NCI-H1417 treated with DMSO at 0.1 percent for 48 hours (cell line): ENCODE data around the gene LHFPL6.

Experiments used
- DNase-seq: peaks from one replicate; lab custom pipeline; 2025; lab: John Stamatoyannopoulos, UW

The LHFPL6 gene

DNA sequence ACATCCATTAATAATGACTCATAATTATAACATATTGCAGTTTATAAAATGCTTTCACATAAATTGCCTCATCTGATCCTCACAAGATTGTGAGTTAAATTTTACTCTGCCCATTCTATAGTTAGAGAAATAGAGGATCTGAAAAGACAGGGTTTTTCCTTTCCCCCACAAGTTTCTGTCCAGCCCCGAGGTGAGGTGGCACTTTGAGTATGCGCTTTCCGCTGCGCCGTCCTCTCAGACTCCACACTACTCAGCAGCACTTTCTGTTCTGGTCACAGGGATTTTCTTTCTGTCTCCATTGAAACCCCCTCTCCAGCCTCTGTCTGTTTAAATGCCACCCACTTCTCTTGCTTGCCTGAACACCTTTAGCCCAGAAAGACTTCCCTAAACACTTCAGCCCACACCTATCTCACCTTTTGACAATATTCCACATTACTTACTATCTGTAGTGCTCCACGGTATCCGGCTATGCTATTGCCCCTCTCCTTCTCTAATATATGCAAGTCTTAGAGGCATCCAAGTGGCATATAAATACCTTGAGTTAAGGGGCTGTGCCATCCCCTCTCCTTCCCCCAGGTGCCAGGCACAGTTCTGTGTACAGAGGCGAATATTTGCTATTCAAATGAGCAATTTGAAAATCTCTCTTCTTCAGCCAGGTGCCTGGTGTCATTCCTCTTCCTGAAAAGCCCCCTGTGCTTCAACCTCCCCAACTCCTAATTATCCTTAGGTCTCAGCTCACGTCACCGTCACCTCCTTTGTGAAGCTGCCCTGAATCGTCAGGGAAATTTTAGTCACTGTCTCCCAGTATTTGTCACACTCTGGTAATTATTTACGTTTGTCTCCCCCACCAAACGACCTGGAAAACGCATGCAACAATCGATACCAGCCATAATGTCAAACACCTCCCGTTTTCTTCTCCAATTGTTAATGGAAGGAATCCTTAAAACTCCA lies 296.1 kb downstream of the LHFPL6 start:
- DNase-seq = no peak

DNA sequence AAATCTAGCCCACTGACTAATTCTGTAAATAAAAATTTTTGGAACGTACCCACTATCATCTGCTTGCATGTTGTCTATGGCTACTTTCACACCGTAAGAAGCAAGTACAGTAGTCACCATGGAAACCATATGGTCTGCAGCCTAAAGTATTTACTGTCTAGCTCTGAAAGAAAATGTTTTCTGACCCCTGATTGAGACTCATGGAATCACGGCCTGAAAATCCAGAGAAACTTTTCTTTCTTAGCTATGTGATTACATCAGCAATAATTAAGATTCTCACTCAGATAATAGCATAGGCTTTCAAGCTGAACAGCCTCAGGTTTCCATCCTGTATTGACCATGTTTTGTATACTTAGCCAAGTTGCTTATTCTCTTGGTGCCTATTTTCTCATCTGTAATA lies 300.2 kb downstream of the LHFPL6 start:
- DNase-seq = no peak

DNA sequence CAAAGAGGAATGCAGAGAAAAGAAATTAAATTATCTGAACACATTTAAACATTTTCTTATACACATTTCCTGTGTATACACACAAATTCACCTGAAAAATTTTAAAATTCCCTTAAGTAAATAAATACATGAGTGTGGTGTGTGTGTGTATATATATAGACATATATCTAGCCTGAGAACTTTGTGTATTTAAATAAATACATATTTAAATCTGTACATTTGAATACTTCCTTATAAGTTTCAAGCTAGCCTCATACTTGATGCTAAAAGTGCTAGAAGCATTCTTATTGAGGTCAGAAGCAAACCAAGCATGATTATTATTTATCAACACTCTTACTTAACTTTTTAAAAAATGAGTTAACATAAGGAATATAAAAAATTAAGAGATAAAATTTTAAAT lies 304.0 kb downstream of the LHFPL6 start:
- no peak for DNase-seq

DNA sequence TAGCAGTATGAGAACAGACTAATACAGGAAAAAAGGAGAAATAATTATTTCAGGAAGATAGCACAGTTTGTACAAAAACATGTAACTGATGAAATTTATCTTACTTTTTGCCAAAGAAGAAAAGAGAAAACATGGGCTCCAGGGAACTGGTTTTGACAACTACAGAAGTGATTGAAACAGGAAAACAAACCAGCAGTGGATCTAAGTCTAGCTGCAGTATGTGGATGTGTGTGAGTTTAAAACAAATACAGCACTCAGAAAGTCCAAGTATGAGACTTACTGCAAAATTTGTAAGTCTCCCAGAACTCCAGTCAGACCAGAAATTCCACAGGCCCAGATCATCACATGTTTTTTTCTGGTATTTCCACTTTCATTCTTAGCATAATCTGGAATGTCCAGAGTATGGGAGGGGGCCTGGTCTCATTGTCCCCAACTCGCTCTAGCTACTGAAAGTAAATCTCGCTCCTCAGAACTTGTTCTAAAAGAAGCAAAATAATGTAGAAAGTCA lies 305.3 kb downstream of the LHFPL6 start:
- no peak for DNase-seq

DNA sequence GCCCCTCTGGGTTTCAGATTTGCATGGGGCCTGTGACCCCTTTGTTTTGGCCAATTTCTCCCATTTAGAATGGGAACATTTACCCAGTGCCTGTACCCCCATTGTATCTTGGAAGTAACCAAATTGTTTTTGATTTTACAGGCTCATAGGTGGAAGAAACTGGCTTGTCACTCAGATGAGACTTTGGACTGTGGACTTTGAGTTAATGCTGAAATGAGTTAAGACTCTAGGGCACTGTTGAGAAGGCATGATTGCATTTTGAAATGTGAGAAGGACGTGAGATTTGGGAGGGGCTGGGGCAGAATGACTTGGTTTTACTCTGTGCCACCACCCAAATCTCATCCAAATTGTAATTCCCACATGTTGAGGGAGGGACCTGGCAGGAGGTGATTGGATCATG lies 306.0 kb downstream of the LHFPL6 start:
- DNase-seq = no peak

DNA sequence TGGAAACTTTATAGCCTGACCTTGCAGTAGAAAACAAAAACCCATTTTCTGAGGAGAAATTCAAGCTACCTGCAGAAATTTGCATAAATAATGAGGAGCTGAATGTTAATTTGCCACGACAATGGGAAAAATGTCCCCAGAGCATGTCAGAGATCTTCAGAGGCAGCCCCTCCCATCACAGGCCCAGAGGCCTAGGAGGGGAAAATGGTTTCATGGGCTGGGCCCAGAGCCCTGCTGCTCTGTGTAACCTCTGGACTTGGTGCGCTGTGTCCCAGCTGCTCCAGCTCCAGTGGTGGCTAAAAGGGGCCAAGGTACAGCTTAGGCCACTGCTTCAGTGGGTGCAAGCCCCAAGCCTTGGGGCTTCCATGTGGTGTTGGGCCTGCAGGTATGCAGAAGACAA lies 306.8 kb downstream of the LHFPL6 start:
- DNase-seq = no peak
